IPS-15b (cell line): ENCODE measurements around the gene MEX3C.

ENCODE experiments used
- H3K27me3 ChIP-seq: one replicate; pipeline ENCODE4 v1.6.1; 2013; ENCODE audit warnings: low read length; ENCODE audit not compliant: control insufficient read depth, insufficient read depth
- H3K36me3 ChIP-seq: one replicate; pipeline ENCODE4 v1.6.1; 2013; ENCODE audit warnings: low read length; ENCODE audit not compliant: control insufficient read depth, insufficient read depth
- H3K4me1 ChIP-seq: one replicate; pipeline ENCODE4 v1.6.1; 2013; ENCODE audit warnings: mild to moderate bottlenecking, low read length; ENCODE audit not compliant: control insufficient read depth, insufficient read depth
- H3K4me3 ChIP-seq: one replicate; pipeline ENCODE4 v1.5.1; 2013; ENCODE audit warnings: low read depth, low read length
- H3K9ac ChIP-seq: one replicate; pipeline ENCODE4 v1.6.1; 2013; ENCODE audit warnings: low read depth, mild to moderate bottlenecking, low read length
- H3K9me3 ChIP-seq: one replicate; pipeline ENCODE4 v1.6.1; 2013; ENCODE audit warnings: mild to moderate bottlenecking, low read length; ENCODE audit not compliant: control insufficient read depth, insufficient read depth

The MEX3C gene

DNA sequence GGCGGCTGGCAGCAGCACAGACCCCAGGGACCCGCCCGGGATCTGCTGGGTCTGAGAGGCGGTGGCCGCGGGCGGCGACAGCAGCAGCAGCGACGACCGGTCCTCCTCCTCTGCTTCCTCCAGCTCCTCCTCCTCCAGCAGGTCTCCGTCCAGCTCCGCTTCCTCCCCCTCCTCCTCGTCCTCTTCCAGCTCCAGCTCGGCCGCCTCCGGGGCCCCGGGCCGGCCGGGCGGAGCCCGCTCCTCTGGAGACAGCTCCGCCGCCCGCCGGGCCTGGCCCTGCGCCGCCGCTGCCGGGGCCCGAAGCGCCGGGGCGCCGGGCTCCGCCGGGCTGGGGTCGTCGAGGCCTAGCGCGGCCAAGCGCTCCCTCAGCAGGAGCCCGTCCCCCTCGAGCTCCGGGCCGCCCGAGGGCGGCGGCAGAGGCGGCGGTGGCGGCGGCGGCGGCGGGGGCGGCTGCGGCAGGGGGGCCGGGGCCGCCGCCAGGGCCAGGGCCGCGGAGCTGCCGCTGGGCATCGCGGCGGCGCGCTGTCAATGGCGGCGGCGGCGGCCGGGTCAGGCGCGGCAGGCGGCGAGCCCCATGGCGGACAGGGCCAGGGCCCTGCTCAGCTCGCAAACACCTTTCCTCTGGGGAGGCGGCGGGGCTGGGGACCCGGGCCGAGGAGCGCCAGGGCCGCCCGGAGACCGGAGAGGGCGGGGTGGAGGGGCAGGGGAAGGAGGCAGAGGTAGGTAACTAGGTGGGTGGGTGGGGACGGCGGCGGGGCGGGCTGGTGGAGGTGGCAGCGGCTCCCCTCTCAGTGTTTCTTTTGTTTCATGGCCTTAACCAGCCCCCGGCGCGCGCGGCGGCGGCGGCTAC lies 445 bp downstream of the MEX3C start:
- Histone ChIP-seq H3K27me3 (no peaks in the 10 kb centered on the region), H3K36me3 (no peaks in the 10 kb centered on the region), H3K9ac (peak overlapping the region; percentile 87), H3K9me3 (no peaks in the 10 kb centered on the region), H3K4me3 (peak overlapping the region; percentile 68), H3K4me1 (peaks cover 8% of the 10 kb centered on the region)

GRCh38 chr18:51196118-51196810 lies 1.2 kb downstream of the MEX3C start:
- Histone ChIP-seq H3K36me3 (no peaks in the 10 kb centered on the region), H3K9me3 (no peaks in the 10 kb centered on the region), H3K4me1 (peaks cover 13% of the 10 kb centered on the region), H3K9ac (peak overlapping the region; percentile 87), H3K4me3 (peak overlapping the region; percentile 68), H3K27me3 (no peaks in the 10 kb centered on the region)

GRCh38 chr18:51195451-51196117 lies 1.9 kb downstream of the MEX3C start:
- Histone ChIP-seq H3K4me3 (peak overlapping the region; percentile 68), H3K4me1 (peaks cover 13% of the 10 kb centered on the region), H3K27me3 (no peaks in the 10 kb centered on the region), H3K36me3 (no peaks in the 10 kb centered on the region), H3K9ac (peak overlapping the region; percentile 87), H3K9me3 (no peaks in the 10 kb centered on the region)

DNA sequence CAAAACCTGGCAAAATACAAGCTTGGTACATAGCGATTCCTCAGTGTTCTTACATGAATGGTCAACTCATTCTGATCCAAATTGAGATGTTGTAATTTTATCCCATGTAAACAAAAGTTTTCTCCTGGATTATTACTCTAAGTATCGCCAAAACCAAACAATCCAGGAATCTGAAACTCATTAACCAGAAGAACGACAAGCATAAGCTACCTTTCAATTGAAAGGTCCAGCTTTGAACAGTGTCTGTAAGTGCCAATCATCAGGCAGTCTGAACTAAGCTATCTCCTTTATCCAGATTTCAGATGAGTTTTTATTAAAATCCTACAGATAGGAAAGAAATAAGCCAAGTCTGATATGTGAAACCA lies 2.4 kb downstream of the MEX3C start:
- H3K4me3 ChIP-seq: peak overlapping the region; percentile 68
- peaks cover 13% of the 10 kb centered on the region for H3K4me1 ChIP-seq
- H3K9me3 ChIP-seq: no peaks in the 10 kb centered on the region
- H3K27me3 ChIP-seq: no peaks in the 10 kb centered on the region
- H3K36me3 ChIP-seq: peaks cover 4% of the 10 kb centered on the region
- H3K9ac ChIP-seq: peak overlapping the region; percentile 14

GRCh38 chr18:51194604-51195003 lies 2.9 kb downstream of the MEX3C start:
- H3K36me3 ChIP-seq: peaks cover 4% of the 10 kb centered on the region
- H3K9ac ChIP-seq: no peak overlapping the region
- no peaks in the 10 kb centered on the region for H3K27me3 ChIP-seq
- peak overlapping the region; percentile 68 for H3K4me3 ChIP-seq
- no peaks in the 10 kb centered on the region for H3K9me3 ChIP-seq
- H3K4me1 ChIP-seq: peaks cover 15% of the 10 kb centered on the region

DNA sequence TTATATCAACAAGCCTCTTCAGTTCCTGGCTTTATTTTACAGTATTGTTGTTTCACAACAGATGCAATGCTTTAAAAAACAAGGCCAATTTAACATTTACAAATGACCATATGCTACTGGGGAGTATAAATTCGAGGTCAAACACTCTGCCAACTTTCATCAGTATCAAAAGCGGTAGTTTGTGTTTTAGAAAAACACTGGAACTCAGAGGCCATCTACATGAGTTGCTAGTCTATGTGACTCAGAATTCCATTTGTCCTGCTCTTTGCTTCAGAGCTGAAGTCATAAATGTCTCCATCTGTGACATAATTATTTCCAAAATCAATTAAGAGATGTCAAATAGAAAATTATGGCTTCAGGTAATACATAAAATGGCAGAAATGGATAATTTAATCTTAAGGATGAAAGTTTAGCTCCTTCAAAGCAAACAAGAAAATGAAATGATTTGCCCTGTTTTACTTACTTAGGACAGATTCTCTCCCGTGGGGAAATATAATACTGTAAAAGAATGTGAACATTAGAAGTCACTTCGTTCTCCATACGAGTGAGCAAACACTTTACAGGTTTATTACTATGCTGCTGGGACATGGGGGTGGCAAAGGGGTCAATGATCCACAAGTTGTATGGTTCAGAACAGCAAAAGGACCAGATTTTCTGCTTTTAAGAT lies 3.7 kb downstream of the MEX3C start:
- Histone ChIP-seq H3K27me3 (no peaks in the 10 kb centered on the region), H3K4me1 (peaks cover 15% of the 10 kb centered on the region), H3K9ac (no peak overlapping the region), H3K9me3 (no peaks in the 10 kb centered on the region), H3K36me3 (peaks cover 4% of the 10 kb centered on the region), H3K4me3 (peak overlapping the region; percentile 15)

DNA sequence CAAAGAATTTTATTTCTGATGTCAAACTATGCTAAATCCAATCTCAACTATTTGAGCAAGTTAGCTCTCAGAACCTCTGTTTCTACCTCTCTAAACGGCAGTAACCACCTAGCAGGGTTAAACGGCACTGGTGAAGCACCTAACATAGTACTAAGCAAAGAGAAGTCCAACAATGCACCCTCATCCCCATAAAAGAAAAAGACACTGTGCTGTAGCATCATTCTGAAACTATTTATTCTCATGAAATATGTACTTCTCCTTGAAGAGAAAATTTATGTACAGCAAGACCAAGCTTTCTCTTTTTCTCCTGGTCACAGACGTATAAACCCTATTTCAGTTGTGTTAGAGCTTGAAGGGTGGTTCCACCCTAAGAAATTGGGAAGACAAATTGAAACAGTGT lies 4.8 kb downstream of the MEX3C start:
- peaks cover 21% of the 10 kb centered on the region for H3K4me1 ChIP-seq
- no peaks in the 10 kb centered on the region for H3K27me3 ChIP-seq
- H3K36me3 ChIP-seq: peaks cover 4% of the 10 kb centered on the region
- H3K4me3 ChIP-seq: no peak overlapping the region
- H3K9ac ChIP-seq: no peak overlapping the region
- no peaks in the 10 kb centered on the region for H3K9me3 ChIP-seq

DNA sequence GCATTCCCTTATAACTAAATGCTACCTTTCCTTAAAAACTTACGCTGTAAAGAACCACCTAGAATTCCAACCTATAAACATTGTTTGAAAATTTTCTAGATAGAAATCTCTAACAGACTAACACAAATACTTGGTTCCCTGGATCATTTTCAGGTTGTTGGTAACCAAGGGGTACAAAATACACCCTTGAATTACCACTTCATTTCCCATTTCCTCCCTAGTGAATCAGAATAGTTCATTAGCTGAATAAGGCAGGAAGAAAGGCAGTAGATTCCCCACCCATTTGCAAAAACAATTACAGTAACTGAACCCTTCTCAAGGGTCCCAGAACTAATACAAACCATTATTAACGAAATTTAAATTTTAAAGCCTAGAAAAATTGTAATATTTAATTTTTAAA lies 5.5 kb downstream of the MEX3C start:
- peaks cover 4% of the 10 kb centered on the region for H3K36me3 ChIP-seq
- no peak overlapping the region for H3K9ac ChIP-seq
- no peaks in the 10 kb centered on the region for H3K27me3 ChIP-seq
- peaks cover 25% of the 10 kb centered on the region for H3K4me1 ChIP-seq
- H3K4me3 ChIP-seq: no peak overlapping the region
- H3K9me3 ChIP-seq: no peaks in the 10 kb centered on the region

- H3K9ac ChIP-seq: no peak overlapping the region
- peaks cover 27% of the 10 kb centered on the region for H3K4me1 ChIP-seq
- H3K36me3 ChIP-seq: peaks cover 4% of the 10 kb centered on the region
These were observed 6.3 kb downstream of the MEX3C start for GRCh38 chr18:51191128-51191717.

DNA sequence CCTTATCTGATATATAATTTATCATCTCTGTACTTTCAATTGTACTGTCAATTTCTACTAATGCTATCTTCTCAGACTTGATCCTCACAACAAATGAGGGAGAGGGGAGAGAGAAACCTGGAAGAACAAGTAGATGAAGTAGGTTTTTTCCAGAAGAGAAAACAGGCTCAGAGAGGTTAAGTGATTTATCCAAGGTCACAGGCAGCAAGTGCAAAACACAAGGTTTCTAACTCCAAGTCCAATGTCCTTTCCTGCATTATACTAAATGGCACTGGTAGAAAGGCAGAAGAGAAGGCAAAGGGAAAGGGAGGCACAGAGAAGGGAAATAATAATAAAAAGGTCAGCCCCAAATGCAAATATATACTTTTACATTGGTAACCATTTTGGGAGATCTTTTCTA lies 7.5 kb downstream of the MEX3C start:
- Histone ChIP-seq H3K36me3 (peaks cover 4% of the 10 kb centered on the region), H3K9me3 (no peaks in the 10 kb centered on the region), H3K4me3 (no peak overlapping the region), H3K27me3 (no peaks in the 10 kb centered on the region), H3K4me1 (peaks cover 27% of the 10 kb centered on the region), H3K9ac (no peak overlapping the region)

More at GRCh38 chr18:51191128-51191717, 6.3 kb downstream of the MEX3C start:
- Histone ChIP-seq H3K27me3 (no peaks in the 10 kb centered on the region), H3K4me3 (no peak overlapping the region), H3K9me3 (no peaks in the 10 kb centered on the region)

DNA sequence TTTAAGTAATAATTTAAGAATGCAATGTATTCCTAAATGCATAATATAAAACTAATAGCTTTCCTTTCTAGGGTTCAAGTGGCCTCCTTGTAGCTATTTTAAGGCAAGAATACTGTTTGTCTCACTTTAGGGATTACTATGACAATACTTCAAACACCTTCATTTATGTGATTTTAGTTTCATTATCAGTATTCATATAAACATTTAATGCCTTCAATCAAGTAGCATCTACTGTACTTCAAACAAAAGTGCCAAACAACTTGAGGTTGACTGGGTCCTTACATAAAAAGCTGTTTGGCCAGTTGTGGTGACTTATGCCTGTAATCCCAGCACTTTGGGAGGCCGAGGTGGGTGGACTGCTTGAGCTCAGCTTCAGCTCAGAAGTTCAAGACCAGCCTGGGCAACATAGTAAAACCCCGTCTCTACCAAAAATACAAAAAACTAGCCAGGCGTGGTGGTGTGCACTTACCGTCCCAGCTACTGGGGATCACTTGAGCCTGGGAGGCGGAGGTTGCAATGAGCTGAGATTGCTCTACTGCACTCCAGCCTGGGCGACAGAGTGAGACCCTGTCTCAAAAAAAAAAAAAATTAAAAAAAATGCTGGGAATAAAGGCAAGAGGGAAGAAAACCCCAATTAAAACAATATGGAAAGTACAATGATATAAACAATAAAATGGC lies 9.3 kb downstream of the MEX3C start:
- H3K4me1 ChIP-seq: peaks cover 19% of the 10 kb centered on the region

More for the DNA sequence above, 9.3 kb downstream of the MEX3C start:
- Histone ChIP-seq H3K36me3 (peaks cover 4% of the 10 kb centered on the region), H3K9ac (no peak overlapping the region), H3K4me3 (no peak overlapping the region), H3K9me3 (no peaks in the 10 kb centered on the region), H3K27me3 (no peaks in the 10 kb centered on the region)
